ENCODE data around the gene TAF4.

DNA sequence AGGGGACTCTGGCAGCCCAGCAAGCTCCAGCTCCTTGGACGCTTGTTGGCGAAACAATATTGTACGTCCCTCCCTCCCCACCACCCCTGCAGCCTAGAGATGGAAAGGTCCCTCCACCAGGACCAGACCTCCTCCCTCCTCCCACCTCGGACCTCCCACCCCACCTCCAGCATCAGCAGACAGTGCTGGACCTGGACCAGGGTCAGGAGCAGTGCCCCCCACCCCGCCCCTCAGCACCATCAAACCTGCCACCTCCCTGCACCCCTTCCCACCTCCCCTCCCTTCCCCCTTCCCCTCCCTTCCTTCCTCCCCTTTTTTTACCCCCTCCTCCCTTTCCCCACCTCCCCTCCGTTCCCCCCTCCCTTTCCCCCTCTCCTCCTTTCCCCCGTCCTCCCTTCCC is 98.4 kb downstream of the TAF4 start:
- TF ChIP-seq, protein P1, sequence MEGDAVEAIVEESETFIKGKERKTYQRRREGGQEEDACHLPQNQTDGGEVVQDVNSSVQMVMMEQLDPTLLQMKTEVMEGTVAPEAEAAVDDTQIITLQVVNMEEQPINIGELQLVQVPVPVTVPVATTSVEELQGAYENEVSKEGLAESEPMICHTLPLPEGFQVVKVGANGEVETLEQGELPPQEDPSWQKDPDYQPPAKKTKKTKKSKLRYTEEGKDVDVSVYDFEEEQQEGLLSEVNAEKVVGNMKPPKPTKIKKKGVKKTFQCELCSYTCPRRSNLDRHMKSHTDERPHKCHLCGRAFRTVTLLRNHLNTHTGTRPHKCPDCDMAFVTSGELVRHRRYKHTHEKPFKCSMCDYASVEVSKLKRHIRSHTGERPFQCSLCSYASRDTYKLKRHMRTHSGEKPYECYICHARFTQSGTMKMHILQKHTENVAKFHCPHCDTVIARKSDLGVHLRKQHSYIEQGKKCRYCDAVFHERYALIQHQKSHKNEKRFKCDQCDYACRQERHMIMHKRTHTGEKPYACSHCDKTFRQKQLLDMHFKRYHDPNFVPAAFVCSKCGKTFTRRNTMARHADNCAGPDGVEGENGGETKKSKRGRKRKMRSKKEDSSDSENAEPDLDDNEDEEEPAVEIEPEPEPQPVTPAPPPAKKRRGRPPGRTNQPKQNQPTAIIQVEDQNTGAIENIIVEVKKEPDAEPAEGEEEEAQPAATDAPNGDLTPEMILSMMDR (IDR thresholded peaks at IDR 0.05) = no peak
- no peak for TF ChIP-seq POLR2A (IDR thresholded peaks at IDR 0.05; ENCODE audit: low read depth)
